ENCODE data around the gene ARRDC2.
"Not testable (repeated sequence)": the region's sequence is repeated elsewhere in the genome, so short reads cannot be mapped to it uniquely, and the experiment has no call there.

Gene ARRDC2

DNA sequence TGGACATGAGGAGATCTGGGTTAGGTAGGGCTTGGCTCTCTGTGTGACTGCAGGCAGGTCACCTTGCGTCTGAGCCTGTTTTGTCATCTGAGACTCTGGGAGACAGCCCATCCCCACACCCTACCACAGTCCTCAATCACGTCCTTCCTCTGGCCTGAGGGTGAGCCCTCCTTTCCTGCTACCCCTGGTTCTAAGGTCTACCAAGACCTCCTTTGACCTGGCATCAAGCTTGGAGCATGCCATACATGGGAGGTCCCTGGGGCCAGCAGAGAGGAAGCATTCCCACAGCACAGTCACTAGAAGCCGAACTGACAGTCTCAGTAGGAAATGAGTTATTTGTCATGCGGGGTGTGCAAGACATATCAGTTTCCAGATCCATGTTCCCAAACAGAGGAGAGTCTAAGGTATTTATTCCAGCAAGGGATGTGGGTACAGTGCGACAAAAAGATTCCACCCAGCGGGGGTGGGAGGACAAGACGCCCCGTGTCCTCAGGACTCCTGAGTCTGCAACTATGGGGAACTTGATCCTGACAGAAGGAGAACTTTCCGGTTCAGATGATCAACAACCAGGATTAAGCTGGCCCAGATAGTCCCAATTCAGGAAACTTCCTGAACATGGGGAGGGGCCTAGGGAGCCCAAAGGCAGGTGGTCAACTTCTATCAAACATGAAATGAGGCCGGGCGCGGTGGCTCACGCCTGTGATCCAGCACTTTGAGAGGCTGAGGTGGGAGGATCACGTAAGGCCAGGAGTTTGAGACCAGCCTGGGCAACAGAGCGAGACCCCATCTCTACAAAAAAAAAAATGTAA lies 9.5 kb downstream of the ARRDC2 start:
- no peak for DNase-seq

DNA sequence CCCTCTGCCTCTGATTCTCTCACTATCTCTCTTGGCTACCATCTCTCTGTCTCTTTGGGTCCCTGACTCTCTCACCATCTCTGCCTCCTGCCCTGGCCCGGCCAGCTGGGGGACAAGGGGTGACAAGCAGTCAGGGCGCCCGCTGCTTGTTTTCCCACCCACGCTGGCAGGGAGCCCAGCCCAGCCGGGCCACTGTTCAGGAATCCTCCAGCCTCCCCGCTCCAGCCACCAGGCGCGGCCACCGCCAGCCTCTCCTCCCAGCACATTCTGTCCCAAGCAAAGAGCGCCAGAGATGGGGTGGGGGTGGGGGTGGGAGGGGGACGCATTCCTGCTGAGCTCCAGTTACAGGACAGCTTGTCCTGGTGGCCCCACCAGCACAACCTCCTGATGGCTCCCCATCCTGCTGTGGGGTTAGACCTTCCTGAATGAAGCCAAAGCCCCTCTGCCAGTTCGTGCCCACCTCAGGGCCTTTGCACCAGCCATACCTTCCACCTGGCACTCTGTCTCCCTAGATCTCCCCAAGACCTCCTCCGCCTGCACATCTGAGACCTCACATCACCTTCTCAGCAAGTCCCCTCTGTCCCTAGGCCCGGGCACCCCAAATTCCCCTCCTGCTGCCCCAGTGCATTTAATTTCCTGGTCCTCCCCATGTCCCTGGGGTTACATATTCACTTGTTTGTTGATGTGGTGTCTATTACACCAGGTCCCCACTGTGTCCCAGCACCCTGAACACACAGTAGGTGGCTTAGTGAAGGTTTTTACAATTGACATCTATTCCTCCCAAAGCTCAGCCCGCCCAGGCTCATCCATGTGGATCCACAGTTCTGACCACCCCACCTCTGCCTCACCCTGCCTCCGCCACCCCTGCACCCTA lies 12.5 kb downstream of the ARRDC2 start:
- DNase-seq, result no peak

- no peak for DNase-seq
Measured at GRCh38 chr19:18021121-18021755, 13.3 kb downstream of the ARRDC2 start.

GRCh38 chr19:18023622-18024251 lies 15.8 kb downstream of the ARRDC2 start:
- peak; percentile 14 for DNase-seq

- no peak for DNase-seq
Measured at GRCh38 chr19:18027151-18027550, 19.2 kb downstream of the ARRDC2 start.

GRCh38 chr19:18029617-18030338 lies 21.8 kb downstream of the ARRDC2 start:
- DNase-seq, result peak; percentile 79

- DNase-seq, result not testable (repeated sequence)
Measured at GRCh38 chr19:18031401-18031800, 23.4 kb downstream of the ARRDC2 start.

DNA sequence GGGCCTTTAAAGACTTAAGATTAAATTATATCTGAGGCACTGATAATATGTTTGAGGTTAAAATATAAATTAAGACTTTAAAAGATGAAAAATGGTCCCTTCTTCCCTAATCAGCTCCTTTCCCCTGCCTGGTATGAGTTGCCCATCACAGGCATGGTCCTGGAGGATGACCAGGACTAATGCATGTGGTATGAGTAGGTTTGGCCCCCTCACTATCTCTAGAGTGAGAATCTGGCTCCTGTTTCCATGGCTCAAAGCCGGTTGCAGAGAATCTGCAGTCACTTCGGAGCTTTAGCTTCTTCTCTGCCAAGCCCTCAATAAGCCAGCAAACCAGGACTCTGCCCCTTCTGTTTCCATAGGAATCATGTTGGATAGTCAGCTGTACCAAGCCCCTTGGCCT lies 24.1 kb downstream of the ARRDC2 start:
- not testable (repeated sequence) for DNase-seq

GRCh38 chr19:18041054-18041453 lies 33.1 kb downstream of the ARRDC2 start:
- DNase-seq, result no peak

- DNase-seq, result no peak
Measured at GRCh38 chr19:18043676-18044075, 35.7 kb downstream of the ARRDC2 start.

- peak; percentile 18 for DNase-seq
Measured at GRCh38 chr19:18044825-18045304, 36.9 kb downstream of the ARRDC2 start.

DNA sequence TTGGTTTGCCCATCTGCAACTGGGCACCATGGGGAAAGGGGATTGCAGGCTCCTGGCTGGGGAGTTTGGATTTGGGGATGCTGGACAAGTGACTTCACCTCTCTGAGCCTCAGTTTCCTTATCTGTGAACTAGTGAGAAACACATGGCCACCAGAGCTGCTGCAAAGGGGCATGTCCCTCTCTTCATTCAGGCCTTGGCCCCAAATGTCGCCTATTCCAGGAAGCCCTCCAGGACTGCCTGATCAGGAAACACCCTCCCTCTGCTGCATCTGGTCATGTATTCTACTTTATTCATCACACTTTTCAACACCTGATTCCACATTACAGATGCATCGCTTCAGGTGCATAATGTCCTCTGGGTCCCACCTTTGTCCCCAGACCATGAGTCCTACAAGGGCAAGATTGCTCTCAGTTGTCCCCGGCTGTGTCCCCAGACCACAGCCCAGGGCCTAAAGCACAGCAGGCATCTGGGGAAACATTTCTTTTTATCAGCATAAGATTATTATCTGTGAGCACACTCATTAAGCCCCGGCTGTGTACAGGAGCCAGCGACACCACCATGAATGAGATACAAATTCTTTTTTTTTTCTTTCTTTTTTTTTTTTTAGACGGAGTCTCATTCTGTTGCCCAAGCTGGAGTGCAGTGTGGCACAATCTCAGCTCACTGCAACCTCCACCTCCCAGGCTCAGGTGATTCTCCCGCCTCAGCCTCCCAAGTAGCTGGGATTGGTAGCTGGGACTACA lies 37.5 kb downstream of the ARRDC2 start:
- no peak for DNase-seq

- no peak for DNase-seq
Measured at GRCh38 chr19:18046059-18046718, 38.2 kb downstream of the ARRDC2 start.

DNA sequence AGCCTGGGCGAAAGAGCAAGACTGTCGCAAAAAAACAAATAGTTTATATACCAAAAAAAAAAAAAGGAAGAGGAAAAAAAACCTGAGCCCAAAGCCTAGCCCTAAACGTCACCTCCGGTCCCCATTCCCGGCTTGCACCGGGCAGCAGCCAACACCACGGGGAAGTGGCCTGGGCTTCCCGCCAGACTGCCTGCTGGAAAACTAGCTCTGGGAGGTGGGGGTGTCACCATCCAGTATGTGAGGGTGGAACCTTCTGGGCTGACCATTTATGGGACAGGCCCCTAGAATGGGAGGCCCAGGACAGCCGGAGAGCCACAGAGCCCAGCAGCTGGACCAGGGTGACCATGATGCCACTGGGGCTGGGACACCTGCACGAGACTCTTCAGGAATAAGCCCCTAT lies 41.4 kb downstream of the ARRDC2 start:
- no peak for DNase-seq

- no peak for DNase-seq
Measured at GRCh38 chr19:18051887-18052286, 43.9 kb downstream of the ARRDC2 start.

- DNase-seq, result no peak
Measured at GRCh38 chr19:18053576-18054219, 45.7 kb downstream of the ARRDC2 start.

DNA sequence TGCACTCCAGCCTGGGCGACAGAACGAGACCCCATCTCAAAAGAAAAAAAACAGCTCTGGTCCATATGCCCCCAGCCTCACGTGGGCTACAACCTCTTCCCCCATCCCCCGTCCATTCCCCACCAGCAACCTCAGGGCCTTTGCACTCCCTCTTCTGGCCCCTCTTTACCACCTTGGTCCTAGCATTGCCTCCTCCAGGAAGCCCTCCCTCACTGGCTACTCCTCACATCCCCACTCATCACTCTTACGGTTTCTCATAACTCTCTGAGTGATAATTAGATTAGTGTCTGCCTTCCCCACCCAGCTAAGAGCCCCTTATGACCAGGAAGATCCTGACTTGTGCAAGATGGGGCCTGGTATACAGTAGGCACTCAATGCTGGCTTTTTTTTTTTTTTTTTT lies 48.0 kb downstream of the ARRDC2 start:
- no peak for DNase-seq

DNA sequence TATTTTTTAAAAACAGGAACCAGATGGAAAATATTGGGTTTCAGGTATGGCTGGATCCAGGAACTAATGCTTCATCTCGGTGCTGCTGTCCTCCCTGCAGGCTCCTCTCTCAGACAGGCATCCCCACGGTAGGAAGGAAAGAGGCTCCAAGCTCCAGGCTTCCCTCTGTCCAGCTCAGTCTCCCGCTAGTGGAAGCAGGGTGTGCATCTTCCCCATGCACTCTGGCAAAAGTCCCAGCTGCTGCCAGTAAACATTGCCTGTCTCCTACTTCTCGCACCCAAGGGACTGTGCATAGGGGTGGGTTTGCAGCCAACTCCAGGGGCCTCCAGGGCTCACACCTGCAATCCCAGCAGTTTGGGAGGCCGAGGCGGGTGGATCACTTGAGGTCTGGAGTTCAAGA lies 49.6 kb downstream of the ARRDC2 start:
- DNase-seq, result peak; percentile 37

GRCh38 chr19:18058208-18059009 lies 50.4 kb downstream of the ARRDC2 start:
- DNase-seq, result peak; percentile 45

Measured in SHP77 treated with DMSO at 0.1 percent for 48 hours (cell line).